IPS-NIHi11 (cell line): ENCODE data around the gene CNIH2.
A peak's percentile ranks its signal among the peaks of the same experiment; 100 is the strongest.
"Not testable (repeated sequence)": the region's sequence is repeated elsewhere in the genome, so short reads cannot be mapped to it uniquely, and the experiment has no call there.

ENCODE experiments used
- DNase-seq: peaks from one replicate; pipeline ENCODE4 v3.0.0; 2012; ENCODE audit warnings: mixed read lengths, low spot score

Gene CNIH2

DNA sequence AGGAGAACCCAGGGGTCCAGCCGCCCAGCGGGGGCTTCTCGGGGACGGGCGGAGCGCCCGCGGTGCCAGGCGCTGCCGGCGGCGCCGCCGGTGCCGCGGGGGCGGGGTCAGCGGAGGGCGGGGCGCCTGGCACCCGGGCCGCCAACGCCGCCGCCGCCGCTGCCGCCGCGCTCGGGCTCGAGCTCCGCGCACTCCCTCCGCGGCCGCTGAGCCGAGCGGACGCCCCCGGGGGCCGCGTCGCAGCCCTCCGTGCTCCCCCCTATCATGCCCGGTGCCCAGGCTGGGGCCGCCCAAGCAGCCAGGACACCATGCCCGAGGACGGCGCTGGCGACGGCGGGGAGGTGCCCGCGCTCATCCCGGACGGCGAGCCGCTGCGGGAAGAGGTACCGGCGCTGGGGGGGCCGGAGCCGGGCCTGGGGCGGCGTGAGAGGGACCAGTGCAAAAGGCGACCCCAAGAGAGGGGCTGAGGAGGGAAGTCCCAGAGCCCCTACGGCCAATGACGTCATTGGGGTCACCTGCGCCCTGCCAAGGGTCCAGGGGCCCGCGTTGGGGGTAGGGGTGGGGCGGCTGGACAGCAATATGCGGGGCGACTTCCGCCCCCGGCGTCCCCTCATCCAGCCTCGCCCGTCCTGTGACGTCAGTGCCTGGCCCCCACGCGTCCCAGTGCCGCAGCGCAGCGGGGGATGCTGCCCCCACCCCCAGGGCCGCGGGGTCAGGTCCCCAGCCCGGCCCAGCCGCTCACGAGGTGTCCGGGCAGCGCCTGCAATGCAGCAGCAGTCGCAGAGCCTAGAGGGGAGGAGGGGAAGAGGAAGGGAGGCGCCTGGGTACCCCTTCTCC, 13.9 kb downstream of the CNIH2 start, which contains the start of gene TMEM151A:
Gene TMEM151A (plus strand): TSS at position 189 of the 837 bp plus-strand sequence. CDS start 120 bp downstream, at position 309.
- DNase-seq, result peak; percentile 74

DNA sequence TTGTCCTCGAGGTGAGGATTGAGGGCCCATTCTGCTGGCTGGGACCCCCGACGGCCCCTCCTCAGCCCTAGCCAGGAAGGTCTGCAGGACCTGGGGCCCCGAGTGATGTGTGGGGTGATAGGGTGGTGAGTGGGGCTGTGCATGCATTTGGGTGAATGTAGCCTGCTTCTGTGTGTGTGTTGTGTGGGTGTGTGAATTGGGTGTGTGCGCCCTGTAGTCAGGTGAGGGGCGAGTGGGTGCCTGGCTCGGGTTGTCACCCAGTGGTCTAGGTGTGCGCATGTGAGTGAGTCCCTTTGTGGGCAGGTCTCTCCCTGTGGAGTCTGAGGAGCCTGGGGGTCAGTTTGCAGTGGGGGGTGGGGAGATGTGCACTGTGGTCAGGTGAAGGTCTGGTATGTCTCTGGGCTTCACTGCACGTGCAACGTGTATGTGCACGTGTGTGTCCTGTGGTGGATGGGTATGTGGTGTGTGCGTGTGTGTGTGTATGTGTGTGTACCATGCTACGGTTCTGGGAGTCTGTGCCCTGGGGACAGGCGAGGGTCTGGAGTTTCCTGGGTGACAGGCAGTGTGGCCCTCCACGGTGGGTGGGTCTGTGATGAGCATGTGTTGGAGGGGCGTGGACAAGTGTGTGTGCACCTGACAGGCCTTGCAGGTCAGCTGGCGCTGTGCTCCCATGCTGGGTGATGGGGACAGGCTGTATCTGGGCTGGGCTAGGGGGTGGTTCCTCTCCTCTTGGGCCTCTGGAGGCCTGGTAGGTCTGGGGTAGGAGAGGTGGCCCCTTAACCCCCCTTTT, 14.8 kb downstream of the CNIH2 start:
- no peak for DNase-seq

DNA sequence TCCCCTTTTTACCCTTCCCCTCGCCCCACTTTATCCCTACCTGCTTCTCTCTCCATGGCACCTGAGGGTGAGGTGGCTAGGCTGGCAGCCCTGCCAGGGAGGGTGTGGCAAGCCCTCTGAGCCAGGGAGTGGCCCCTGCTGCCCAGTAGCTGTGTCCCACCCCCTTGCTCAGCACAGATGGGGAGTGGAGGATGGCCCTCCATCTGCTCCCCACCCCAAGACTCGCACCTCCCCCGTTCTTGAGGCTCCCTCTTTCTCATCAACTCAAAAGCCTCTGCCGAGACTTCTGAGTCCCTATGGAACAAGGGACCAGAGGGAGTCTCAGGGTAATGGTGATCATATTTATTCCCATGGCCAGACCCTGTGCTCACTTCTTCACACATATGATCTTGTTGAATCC, 15.4 kb downstream of the CNIH2 start:
- no peak for DNase-seq

DNA sequence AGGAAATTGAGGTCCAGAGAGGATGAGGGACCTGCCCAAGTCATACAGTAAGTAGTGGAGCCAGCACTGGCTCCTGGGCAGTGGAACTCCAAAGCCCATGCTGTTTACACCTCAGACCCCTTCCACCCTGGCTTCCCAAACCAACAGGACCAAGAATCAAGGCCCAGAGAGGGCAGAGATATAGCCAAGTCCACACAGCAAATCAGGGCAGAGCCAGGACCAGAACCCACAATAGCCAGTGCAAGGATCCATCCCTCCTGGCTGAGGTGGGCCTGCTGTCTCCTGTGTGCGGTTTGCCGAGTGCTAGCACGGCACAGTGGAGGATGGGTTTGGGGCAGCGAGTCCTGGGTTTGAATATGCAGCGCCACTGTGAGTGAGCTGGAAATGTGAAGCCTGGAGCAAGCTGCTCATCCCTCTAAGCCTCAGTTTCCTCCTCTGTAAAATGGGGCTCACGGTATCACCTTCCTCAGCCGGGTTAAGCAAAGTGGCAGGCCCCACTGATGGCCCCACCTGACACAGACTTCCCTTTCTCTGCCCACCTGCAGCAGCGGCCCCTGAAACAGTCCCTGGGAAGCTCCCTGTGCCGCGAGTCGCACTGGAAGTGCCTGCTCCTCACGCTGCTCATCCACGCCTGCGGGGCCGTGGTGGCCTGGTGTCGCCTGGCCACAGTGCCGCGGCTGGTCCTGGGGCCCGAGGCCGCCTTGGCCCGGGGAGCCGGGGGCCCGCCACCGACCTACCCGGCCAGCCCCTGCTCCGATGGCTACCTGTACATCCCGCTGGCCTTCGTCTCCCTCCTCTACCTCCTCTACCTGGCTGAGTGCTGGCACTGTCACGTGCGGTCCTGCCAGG, 16.0 kb downstream of the CNIH2 start:
- DNase-seq, result no peak

DNA sequence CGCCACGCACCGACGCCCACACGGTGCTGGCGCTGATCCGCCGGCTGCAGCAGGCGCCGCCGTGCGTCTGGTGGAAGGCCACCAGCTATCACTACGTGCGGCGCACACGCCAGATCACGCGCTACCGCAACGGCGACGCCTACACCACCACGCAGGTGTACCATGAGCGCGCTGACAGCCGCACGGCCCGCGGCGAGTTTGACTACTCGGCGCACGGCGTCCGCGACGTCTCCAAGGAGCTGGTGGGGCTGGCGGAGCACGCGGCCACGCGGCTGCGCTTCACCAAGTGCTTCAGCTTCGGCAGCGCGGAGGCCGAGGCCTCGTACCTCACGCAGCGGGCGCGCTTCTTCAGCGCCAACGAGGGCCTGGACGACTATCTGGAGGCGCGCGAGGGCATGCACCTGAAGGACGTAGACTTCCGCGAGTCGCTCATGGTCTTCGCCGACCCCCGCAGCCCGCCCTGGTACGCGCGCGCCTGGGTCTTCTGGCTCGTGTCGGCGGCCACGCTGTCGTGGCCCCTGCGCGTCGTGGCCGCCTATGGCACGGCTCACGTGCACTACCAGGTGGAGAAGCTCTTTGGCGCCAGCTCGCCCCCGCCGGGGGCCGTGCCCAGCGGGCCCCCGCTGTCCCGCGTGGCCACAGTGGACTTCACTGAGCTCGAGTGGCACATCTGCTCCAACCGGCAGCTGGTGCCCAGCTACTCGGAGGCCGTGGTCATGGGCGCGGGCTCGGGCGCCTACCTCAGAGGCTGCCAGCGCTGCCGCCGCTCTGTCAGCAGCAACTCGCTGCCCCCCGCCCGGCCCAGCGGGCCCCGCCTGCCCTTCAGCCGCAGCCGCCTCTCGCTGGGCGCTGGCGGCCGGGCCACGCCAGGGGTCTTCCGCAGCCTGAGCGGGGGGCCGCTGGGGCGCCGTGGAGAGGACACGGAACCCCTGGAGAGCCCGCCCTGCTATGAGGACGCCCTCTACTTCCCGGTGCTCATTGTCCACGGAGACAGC, 16.9 kb downstream of the CNIH2 start:
- DNase-seq, result no peak

DNA sequence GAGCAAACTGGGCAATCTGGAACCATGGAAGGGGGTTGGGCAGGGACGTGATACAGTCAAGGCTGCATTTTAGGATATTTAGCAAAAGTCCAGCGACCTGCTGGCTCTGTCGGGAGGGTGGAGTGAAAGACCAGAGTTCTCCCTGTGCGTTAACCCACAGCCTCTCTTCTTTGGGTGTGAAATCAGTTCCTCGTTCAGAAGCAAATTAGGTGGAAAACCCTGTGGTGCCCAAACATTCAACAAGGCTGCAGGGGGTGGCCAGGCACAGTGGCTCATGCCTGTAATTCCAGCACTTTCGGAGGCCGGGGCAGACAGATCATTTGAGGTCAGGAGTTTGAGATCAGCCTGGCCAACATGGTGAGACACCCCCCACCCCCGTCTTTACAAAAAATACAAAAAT, 19.6 kb downstream of the CNIH2 start:
- DNase-seq, result no peak

DNA sequence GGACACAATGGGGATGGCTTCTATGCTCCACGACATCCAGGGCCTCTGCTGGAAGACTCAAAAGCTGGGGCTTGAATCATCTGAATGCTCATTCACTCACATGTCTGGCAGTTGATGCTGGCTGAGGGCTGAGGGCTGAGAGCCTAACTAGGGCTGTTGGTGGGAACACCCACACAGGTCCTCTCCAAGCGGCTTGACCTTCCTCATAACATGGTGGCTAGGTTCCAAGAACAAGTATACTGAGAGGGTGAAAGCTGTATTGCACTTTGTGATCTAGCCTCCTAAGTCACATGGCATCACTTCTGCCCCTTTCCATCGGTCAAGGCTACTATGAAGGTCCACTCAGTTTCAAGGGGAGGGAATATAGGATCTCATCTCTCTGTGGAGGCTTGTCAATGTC, 21.2 kb downstream of the CNIH2 start:
- DNase-seq, result no peak

DNA sequence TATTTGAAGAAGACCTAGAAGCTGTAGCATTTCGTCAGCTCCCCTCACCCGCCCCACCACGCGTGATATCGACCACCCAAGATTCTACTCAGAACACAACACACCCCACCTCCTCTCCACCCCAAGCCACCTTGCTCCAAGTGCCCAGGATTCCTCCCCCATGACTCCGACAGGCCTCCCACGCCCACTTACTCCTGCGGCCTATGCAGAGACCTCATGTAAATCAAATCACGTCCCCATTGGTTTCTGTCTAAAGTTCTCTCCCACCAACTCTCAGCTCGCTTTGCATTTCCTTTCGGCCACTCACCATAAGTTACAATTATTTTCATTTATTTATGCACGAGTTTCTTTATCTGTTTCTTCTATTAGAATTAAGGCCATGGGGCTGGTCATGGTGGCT, 24.7 kb downstream of the CNIH2 start:
- no peak for DNase-seq

DNA sequence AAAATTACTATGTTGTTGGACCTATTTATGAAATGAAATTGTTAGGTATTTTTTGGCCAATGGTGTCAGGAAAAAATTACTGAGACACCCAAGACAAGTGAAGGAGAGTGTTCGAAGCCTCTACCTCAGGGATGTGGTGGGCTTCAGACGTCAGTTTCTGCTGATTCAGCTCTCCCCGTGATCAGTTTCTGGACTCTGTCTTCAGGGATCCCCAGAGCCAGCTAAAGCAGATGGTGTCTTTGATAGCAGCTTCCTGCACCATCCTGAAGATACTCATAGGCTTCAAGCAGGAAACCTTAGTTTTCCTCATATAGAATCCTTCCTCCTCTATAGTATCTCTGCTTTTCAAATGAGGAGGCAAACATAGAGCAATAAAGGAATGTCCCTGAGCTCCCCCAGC, 31.5 kb downstream of the CNIH2 start:
- no peak for DNase-seq

DNA sequence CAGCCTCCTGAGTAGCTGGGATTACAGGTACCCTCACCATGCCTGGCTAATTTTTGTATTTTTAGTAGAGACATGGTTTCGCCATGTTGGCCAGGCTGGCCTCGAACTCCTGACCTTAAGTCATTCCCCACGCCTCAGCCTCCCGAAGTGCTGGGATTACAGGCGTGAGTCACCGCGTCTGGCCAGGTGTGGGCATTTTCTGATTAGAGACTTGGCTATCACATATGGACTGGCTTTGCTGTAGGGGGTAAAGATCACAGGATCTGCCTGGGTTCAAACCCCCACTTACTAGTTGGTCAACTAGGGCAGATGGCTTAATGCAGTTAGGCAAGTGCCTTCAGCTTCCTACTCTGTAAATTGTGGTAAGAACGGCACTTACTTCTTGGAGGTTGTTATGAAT, 32.3 kb downstream of the CNIH2 start:
- DNase-seq, result no peak

DNA sequence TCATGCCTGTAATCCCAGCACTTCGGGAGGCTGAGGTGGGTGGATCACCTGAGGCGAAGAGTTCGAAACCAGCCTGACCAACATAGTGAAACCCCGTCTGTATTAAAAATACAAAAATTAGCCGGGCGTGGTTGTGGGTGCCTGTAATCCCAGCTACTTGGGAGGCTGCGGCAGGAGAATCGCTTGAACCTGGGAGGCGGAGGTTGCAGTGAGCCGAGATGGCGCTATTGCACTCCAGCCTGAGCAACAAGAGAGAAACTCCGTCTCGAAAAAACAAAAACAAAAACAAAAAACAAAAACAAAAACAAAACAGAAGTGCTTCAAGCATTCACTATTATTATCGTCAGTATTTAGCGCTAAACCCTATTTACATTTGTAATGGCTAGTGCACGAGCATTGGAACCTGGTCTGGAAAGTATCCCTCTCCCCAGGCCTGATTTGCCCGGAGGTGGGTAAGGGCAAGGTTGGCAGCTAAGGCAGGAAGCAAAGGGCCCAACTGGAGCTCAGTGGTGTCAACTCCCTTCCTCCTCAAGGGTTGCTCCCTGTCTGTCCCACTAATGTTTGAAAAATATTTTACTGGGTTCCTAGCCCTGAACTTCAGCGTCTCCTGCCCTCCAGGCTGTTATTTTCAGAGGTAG, 32.9 kb downstream of the CNIH2 start:
- DNase-seq, result not testable (repeated sequence)

DNA sequence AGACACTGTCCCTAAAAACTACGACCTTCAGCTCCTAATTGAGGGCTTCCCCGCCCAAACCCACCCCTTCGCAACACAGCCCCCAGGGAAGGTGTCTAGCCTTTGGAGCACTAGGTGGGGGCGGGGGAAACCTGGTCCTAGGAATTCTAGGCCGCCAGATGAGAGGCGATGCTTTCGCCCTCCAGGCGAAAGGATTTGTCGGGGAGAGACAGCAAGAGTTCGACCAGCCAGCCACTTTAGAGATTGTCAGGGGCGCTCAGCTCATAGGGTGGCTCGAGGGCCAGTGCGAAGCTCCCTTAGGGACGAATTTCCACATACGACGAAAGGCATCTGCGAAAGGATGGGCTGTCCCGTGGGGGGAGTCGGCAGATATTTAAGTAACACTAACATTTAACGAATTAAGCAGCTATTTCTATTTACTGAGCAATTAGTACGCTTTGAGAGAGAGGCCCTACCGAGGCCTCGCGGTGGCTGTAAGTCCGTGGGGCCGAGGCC, 33.5 kb downstream of the CNIH2 start:
- DNase-seq, result no peak

DNA sequence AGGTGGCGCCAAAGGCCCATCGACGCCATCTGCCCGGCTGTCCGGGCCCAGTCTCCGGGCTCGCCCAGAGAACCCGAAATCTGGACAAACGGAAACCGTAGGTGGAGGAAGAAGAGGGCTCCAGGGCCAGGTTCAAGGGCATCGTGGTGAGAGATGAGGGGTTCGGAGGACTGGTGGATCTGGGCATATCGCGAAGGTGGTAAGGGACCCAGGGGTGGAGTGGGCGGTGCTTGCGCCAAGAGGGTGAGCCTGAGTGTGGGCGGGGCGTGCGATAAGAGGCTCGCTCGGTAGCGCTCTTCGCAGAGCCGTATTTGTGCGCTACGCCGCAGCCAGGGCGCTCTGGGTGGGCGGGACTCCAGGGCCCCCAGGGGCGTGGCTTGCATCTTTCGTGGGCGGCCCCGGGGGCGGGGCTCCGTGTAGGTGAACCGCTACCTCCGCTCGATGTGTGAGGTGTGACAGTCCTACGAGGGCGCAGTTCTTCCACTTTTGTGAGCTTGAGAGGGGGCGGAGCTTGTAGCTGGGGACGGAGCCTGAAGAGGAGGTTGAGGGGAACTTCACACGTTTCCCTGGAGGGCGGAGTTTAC, 34.1 kb downstream of the CNIH2 start:
- peak; percentile 82 for DNase-seq

DNA sequence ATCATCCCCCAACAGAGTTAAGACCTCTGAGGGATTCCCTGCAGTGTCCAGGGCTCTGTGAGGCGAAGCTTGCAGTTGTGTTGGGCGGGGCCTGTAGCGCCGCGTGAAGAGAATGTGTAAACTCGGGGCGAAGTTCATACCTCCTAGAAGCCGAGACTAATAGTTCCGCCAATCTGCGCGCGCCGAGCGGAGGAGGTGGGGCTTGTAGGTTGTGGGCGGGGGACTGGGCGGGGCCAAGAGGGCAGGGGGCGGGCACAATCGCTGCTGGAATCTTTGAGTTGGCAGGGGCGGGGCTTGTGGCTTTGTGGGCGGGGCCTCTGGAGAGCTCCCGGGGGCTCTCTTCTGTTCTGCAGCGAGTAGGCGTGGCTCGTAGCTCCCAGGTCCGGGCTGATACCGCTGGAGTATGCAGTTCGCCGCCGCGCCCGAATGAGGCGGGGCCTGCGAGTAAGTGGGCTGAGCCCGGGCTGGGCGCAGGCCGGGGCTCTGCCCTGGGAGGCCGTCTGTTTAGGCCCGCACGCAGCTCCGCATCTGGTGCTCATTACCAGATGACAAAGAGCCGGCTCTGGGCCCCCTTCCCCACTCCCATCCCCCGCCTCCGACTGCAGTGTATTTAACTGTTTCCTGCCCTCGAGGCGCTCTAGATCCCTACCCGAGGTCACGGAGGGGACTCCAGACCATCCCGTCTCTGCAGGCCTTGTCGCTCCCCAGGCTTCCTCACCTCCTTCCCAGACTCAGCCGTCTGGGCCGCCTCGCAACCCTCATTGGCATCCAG, 34.8 kb downstream of the CNIH2 start:
- DNase-seq, result peak; percentile 93

DNA sequence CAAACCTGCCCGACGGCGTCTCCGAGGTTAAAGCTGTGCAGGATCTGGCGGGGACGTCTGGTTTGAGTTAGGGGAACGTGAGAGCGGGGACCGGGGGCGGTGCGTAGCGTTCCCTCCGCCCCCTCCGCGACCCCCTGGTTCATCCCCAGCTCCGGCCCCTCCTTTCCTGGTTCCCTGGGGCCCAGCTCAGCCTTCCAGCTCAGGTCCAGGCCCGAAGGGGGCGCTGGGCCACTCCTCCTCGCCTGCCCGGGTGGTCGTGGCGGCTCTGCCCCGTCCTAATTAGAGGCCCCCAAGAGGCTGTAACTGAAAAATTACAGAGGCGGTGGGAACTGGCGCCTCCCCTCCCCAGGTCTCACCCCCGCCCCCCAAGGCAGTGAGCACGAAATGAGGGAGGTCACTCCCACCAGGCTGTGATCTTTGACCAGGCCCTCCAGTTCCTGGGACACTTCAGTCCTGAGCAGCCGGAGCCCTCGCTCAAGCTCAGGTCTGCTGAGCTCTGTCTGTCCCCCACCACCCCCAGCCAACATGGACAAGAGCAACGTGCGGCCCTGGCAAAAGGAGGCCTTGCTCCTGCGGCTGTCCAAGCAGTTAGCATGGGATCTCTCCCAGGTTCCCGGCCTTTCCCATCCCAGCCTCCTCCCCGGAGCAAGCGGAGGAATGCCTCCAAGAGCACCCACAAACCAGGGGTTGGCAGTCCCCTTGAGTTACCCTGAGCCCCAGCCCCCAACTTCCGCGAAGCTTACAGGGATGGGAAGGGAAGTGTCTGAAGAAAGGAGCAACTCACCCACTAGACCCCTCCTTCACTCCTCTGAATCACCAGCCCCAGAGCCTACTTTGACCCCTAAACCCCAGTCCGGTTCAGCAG, 35.6 kb downstream of the CNIH2 start:
- peak; percentile 56 for DNase-seq

DNA sequence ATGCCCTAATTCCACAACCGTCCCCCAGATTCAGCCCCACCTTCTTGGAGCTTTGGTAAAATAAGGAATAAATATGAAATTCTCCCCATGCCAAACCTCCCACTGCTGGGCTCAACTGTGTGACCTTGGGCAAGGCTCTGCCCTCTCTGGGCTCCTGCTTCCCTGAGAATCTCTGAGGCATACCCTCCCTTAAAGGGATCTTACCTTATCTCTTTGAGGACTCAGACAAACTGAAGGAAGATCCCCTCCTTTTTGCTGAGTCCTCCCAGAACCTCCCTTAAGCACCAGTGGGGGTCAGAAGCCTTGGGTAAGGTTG, 36.2 kb downstream of the CNIH2 start:
- no peak for DNase-seq

DNA sequence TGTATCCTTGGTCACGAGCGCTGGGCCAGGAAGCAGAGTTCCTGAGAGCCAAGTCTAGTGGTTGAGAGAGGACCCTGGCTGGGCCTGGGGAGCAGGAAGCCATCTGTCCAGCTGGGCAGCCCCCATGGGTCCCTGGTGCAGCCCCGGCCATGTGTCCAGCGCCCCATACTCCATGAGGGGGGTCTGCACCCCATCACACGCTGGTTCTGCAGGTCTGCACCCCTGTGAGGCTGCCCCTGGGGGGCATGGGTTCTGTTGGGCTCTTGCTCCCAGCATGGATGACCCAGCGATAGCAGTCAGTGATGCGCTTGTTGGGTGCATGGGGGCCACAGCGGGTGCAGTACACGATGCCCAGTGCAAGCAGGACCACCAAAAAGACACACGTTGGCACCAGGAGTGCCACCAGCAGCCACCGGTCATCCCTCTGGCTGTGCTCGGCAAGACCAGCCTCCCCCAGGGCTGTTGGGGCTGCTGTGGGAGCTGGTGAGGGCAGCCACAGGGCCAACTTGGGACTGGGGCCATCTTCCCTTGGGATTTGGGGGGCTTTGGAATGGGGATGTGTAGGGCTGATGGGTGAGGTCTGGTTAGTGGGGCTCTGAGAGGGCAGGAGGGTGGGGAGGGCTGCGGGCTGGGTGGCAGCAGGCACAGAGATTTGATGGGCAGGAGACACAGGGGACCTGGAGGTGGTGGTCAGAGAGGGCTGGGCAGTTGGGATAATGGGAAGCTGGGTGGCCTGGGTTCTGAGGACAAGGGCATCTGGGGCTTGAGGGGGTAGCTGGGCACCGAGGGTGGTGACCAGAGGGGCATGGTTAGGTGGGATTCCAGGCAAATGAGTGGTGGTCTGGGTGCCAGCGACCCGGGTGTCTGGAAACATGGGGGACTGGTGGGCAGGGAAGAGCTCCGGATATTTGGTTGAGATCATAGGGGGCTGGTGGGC, 36.9 kb downstream of the CNIH2 start:
- DNase-seq, result no peak
